ENCODE data around the gene EDN2.

- TF ChIP-seq CTCF (IDR thresholded peaks at IDR 0.05) (no peak), POLR2A (IDR thresholded peaks at IDR 0.05) (no peak)
Measured at GRCh38 chr1:41520951-41521752, 36.7 kb upstream of the EDN2 start.

All from tibial nerve (tissue), 3 donors.